Stomach (tissue), 9 donors: ENCODE results near the gene ITM2A. TPM values are rescaled to one million over a fixed set of nuclear protein-coding genes. Genes with fewer than 3 reads are reported as not detected.

Source experiments
- DNase-seq, 2 donors: peaks; one replicate each; pipeline versions ENCODE4 v3.0.0 to v3.0.0-alpha.2; 2013 to 2019
- H3K27ac ChIP-seq, 5 donors: fragments of 200-600 bp in 4 of 5; sonication (generic) in 4 of 5; one replicate each; pipeline ENCODE4 v1.5.1; 2013 to 2019; ENCODE audit warnings: mild to moderate bottlenecking in 1 of 5, moderate library complexity in 1 of 5
- H3K27me3 ChIP-seq, 3 donors: fragments of 200-600 bp; sonication (generic); one replicate each; pipeline ENCODE4 v1.5.1; 2017 to 2019; ENCODE audit warnings: mixed run types in 1 of 3
- H3K36me3 ChIP-seq, 4 donors: fragments of 200-600 bp; sonication (generic); 1 replicate in 3 of 4; 2 replicates in 1 of 4; pipeline ENCODE4 v1.5.1; 2016 to 2019
- H3K4me1 ChIP-seq, 4 donors: fragments of 200-600 bp; sonication (generic); one replicate each; pipeline ENCODE4 v1.5.1; 2016 to 2019
- H3K4me3 ChIP-seq, 4 donors: fragments of 200-600 bp; sonication (generic) in 3 of 4; one replicate each; pipeline ENCODE4 v1.5.1; 2016 to 2019; ENCODE audit warnings: mild to moderate bottlenecking in 1 of 4
- H3K9me3 ChIP-seq, 4 donors: fragments of 200-600 bp; sonication (generic); one replicate each; pipeline ENCODE4 v1.5.1; 2016 to 2019
- CTCF ChIP-seq, 7 experiments: fragments of 450-650 bp in 4 of 7; fragments of 200-600 bp in 3 of 7; sonication (generic) in 3 of 7; IDR thresholded peaks; one replicate each; pipeline ENCODE4 v1.5.1; 2016 to 2019; ENCODE audit warnings: antibody characterized with exemption in 7 of 7, control low read depth in 2 of 7, mild to moderate bottlenecking in 1 of 7
- EP300 ChIP-seq: sonication (generic); formaldehyde crosslinking; IDR thresholded peaks from one replicate; pipeline ENCODE4 v1.6.1; 2017; ENCODE audit warnings: antibody characterized with exemption
- POLR2A ChIP-seq, 4 donors: fragments of 450-650 bp; IDR thresholded peaks; one replicate each; pipeline ENCODE4 v1.6.1; 2016; ENCODE audit warnings: antibody characterized with exemption in 4 of 4, control low read depth in 2 of 4, mild to moderate bottlenecking in 1 of 4, moderate library complexity in 1 of 4
- POLR2AphosphoS5 ChIP-seq, 3 donors: sonication (generic); formaldehyde crosslinking; IDR thresholded peaks; one replicate each; pipeline ENCODE4 v1.6.1; 2016; ENCODE audit warnings: antibody characterized with exemption in 3 of 3
- WGBS, 5 donors: extraction: QIAGEN DNeasy Blood & Tissue Kit in 3 of 5; methylation state at CpG; one replicate each; pipeline versions ENCODE4 v1.1.5 to v1.1.7; 2013 to 2018; 5-methylcytosine and 5-hydroxymethylcytosine counted together
- intact Hi-C: fragments of 100-400 bp; cut with DNase I; formaldehyde crosslinking; loops from one replicate; pipeline ENCODE4 v1.15.1; 2023; ENCODE audit warnings: low total_unique reads
- polyA plus RNA-seq, 3 donors: library from polyadenylated mRNA; stranded (reverse); fragments of 200-250 nt; gene quantifications; one replicate each; pipeline ENCODE4 v1.2.3, GENCODE V29; 2013
- total RNA-seq, 5 donors: library from RNA; depleted of rRNA; stranded (reverse); fragments of >200 nt; gene quantifications; one replicate each; pipeline versions ENCODE4 v1.1.0 to v1.2.3, GENCODE V29; 2014 to 2016
- donor health status: healthy with polysubstance abuse.
- donor health status: Bipolar disorder and iron deficiency.
- donor health status: healthy.

The ITM2A gene
- total and polyA plus RNA-seq, 8 donors = 6.7 to 233 (median 10.3) TPM; not detected in 1

GRCh38 chrX:79325263-79325958, 41.7 kb downstream of the ITM2A start:
- WGBS, 5 donors = 43 to 63% (median 53%) methylated on average over 4 to 8 of the region's 8 CpGs
- Histone ChIP-seq H3K27me3 (no peaks in the 10 kb centered on the region), H3K27ac (no peak overlapping the region), H3K9me3 (no peaks in the 10 kb centered on the region), H3K4me3 (no peak overlapping the region), H3K36me3 (no peaks in the 10 kb centered on the region), H3K4me1 (no peaks in the 10 kb centered on the region)
- intact Hi-C loops = no loop called here
- peak in 1 of 2 donors; percentile 22 for DNase-seq
- TF ChIP-seq POLR2A (IDR thresholded peaks at IDR 0.05) = no peak
- TF ChIP-seq EP300 = no peak
- no peak for TF ChIP-seq POLR2AphosphoS5 (IDR thresholded peaks at IDR 0.05)
- no peak for TF ChIP-seq CTCF (IDR thresholded peaks at IDR 0.05)

Other genes starting within 250 kb of the ITM2A start
- 1 to 10 TPM in 2 of 5 donors, under 1 TPM in 1, not detected in 2; under 0.01 to 9.6 (median 4.6) TPM for gene GPR174, start 222.6 kb downstream of the ITM2A start, total RNA-seq
- gene GPR174, start 222.6 kb downstream of the ITM2A start, polyA plus RNA-seq = under 1 TPM in 2 of 3 donors, not detected in 1; 0.13 to 0.76 TPM